Cardiac muscle cell (in vitro differentiated cells and primary cell): ENCODE measurements around the gene CLIP2. TPM values are rescaled to one million over a fixed set of nuclear protein-coding genes. Genes with fewer than 3 reads are reported as not detected.

ENCODE experiments used
- DNase-seq, 2 donors: peaks; one replicate each; pipeline versions ENCODE4 v3.0.0 to v3.0.0-alpha.2; 2010 to 2017; ENCODE audit warnings: low read depth in 1 of 2, low spot score in 1 of 2
- H3K27ac ChIP-seq: fragments of 200-600 bp; sonication (generic); 2 replicates; pipeline ENCODE4 v1.5.1; 2016
- H3K27me3 ChIP-seq: fragments of 200-600 bp; sonication (generic); 2 replicates; pipeline ENCODE4 v1.6.0; 2016; ENCODE audit warnings: control low read depth
- H3K36me3 ChIP-seq: fragments of 200-600 bp; sonication (generic); 2 replicates; pipeline ENCODE4 v1.5.1; 2016; ENCODE audit warnings: control low read depth
- H3K4me1 ChIP-seq: fragments of 200-600 bp; sonication (generic); 2 replicates; pipeline ENCODE4 v1.8.1; 2017; ENCODE audit warnings: low read depth, mild to moderate bottlenecking, mixed run types
- H3K4me3 ChIP-seq: fragments of 200-600 bp; sonication (generic); 2 replicates; pipeline ENCODE4 v1.5.1; 2016; ENCODE audit warnings: mild to moderate bottlenecking
- H3K9me3 ChIP-seq: fragments of 200-600 bp; sonication (generic); 2 replicates; pipeline ENCODE4 v1.5.1; 2017; ENCODE audit warnings: low read depth, mild to moderate bottlenecking, control low read depth
- CTCF ChIP-seq: IDR thresholded peaks from 2 replicates; pipeline ENCODE4 v1.5.1; 2012; ENCODE audit warnings: low read depth, mild to moderate bottlenecking, low read length
- polyA plus RNA-seq: library from polyadenylated mRNA; unstranded; fragments of >200 nt; fragmentation: Nextera tagmentation; extraction: Ambion mirVana; gene quantifications from 2 replicates; pipeline ENCODE4 v1.2.1, GENCODE V29; 2016
- total RNA-seq: library from RNA; depleted of rRNA; stranded (reverse); fragments of >200 nt; gene quantifications from 2 replicates; pipeline ENCODE4 v1.2.3, GENCODE V29; 2016

Gene CLIP2
- total and polyA plus RNA-seq, 2 experiments from 2014 or later: 11.1 to 20.0 TPM

GRCh38 chr7:74404388-74404700 is 115.1 kb downstream of the CLIP2 start:
- H3K4me1 ChIP-seq: no peaks in the 10 kb centered on the region
- no peaks in the 10 kb centered on the region for H3K27me3 ChIP-seq
- no peaks in the 10 kb centered on the region for H3K36me3 ChIP-seq
- TF ChIP-seq CTCF: no peak
- no peaks in the 10 kb centered on the region for H3K9me3 ChIP-seq
- no peak overlapping the region for H3K27ac ChIP-seq
- no peak for DNase-seq
- no peak overlapping the region for H3K4me3 ChIP-seq

GRCh38 chr7:74404741-74405140 is 115.5 kb downstream of the CLIP2 start:
- DNase-seq: no peak
- H3K4me1 ChIP-seq: no peaks in the 10 kb centered on the region
- H3K36me3 ChIP-seq: no peaks in the 10 kb centered on the region
- no peaks in the 10 kb centered on the region for H3K9me3 ChIP-seq
- H3K27me3 ChIP-seq: no peaks in the 10 kb centered on the region
- no peak overlapping the region for H3K4me3 ChIP-seq
- H3K27ac ChIP-seq: no peak overlapping the region
- TF ChIP-seq CTCF: no peak

- H3K27me3 ChIP-seq: no peaks in the 10 kb centered on the region
- H3K9me3 ChIP-seq: no peaks in the 10 kb centered on the region
- DNase-seq: peak in 1 of 2 donors; percentile 47
- H3K4me1 ChIP-seq: no peaks in the 10 kb centered on the region
- H3K36me3 ChIP-seq: no peaks in the 10 kb centered on the region
- H3K27ac ChIP-seq: no peak overlapping the region
- TF ChIP-seq CTCF: peak; percentile 38
- H3K4me3 ChIP-seq: no peak overlapping the region
These were observed 116.1 kb downstream of the CLIP2 start for GRCh38 chr7:74405191-74405898.

- H3K4me1 ChIP-seq: no peaks in the 10 kb centered on the region
- DNase-seq: no peak
- no peak for TF ChIP-seq CTCF
- H3K9me3 ChIP-seq: no peaks in the 10 kb centered on the region
- H3K36me3 ChIP-seq: no peaks in the 10 kb centered on the region
- no peak overlapping the region for H3K4me3 ChIP-seq
- no peak overlapping the region for H3K27ac ChIP-seq
- H3K27me3 ChIP-seq: no peaks in the 10 kb centered on the region
These were observed 116.8 kb downstream of the CLIP2 start for GRCh38 chr7:74405899-74406512.

GRCh38 chr7:74407958-74408357 is 118.8 kb downstream of the CLIP2 start:
- TF ChIP-seq CTCF: no peak
- Histone ChIP-seq H3K4me1 (no peaks in the 10 kb centered on the region), H3K27ac (no peak overlapping the region), H3K27me3 (no peaks in the 10 kb centered on the region), H3K4me3 (no peak overlapping the region), H3K36me3 (no peaks in the 10 kb centered on the region), H3K9me3 (no peaks in the 10 kb centered on the region)
- no peak for DNase-seq
